GM19468 (cell line): Measurements from ENCODE around the gene LRP2BP.
"Not testable (repeated sequence)": the region's sequence is repeated elsewhere in the genome, so short reads cannot be mapped to it uniquely, and the experiment has no call there.

ENCODE experiments used
- ATAC-seq: cut with Tn5 transposase; IDR thresholded peaks from one replicate; pipeline ENCODE4 v1.9.1; 2021; ENCODE audit warnings: mild to moderate bottlenecking, moderate library complexity, moderate number of reproducible peaks; ENCODE audit not compliant: unreplicated experiment; ENCODE audit errors: extremely low read depth

The LRP2BP gene

DNA sequence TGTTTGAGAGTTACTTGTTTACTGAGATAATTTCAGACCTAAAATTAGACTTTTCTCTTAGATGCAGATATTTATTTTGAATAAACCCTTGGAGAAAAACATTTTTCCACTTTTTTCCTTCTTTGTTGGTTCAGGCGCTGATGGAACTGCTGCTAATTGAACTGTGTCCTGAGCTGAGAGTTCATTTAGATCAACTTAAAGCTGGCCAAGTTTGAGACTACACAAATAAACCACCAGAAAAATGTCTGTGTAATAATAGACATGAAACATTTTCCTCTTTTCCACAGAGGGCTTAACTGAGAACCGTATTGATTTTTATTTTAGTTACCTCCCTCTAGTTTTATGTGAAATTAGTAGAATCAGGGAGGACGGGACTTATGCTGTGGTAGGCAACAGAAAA, 32.5 kb downstream of the LRP2BP start:
- no peak for ATAC-seq

GRCh38 chr4:185362570-185362969, 33.2 kb downstream of the LRP2BP start:
- ATAC-seq = not testable (repeated sequence)

DNA sequence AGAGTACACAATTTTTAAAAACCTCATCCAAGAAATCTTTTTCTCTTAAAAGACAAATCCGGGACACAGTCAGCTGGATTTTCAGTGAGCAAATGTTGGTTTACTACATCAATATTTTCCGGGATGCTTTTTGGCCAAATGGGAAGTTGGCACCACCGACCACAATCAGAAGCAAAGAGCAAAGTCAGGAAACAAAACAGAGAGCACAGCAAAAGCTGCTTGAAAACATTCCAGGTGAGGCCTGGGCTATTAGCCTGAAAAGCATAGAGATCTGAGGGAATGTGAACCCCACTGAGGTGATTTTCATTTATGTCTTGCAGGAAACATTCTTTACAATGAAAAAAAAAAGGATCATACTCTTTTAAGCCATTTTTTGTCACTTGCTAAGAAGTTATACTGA, 33.9 kb downstream of the LRP2BP start:
- ATAC-seq = no peak

GRCh38 chr4:185359767-185360446, 35.8 kb downstream of the LRP2BP start:
- ATAC-seq = no peak

GRCh38 chr4:185358959-185359358, 36.8 kb downstream of the LRP2BP start:
- ATAC-seq = no peak

DNA sequence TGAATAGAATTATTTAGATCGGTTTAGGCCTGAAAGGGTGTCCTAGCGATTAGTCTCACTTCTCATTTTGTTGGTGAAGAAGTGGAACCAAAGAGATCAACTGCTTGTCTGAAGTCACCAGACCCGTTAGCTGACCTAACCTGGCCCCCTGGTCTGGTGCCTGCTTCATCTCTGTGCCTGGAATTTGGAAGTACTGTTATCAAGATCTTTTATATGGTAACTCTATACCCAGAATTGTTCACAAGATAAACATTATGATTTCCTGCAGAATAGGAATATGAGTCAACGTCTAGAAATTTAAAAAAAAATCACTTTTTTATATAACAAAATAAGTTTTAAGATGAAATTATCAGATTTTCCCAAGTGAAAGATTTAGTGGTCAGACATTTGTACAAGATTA, 37.2 kb downstream of the LRP2BP start:
- ATAC-seq = no peak

GRCh38 chr4:185357733-185358440, 37.8 kb downstream of the LRP2BP start:
- ATAC-seq = no peak

DNA sequence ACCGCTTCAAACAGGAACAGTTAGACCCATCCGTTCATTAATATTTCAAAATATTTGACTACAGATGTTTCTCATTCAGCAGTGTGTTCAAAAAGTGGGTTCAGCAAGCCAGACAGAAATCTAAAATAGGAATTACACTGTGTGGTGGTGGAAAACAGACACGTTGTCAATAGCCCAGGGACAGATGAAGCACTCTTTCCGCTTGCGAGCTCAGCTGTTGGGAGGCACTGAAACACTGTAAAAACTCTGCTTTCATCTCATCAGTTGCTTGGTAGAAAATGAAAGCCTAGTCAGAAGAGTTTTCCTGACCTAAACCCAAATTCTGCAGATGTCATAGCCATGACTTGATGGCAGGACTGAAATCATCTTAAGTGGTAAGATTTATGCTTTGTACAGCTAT, 38.5 kb downstream of the LRP2BP start:
- no peak for ATAC-seq

- ATAC-seq = no peak
These were observed 43.0 kb downstream of the LRP2BP start for GRCh38 chr4:185352741-185353140.

- no peak for ATAC-seq
These were observed 43.5 kb downstream of the LRP2BP start for GRCh38 chr4:185352202-185352601.

- no peak for ATAC-seq
These were observed 44.0 kb downstream of the LRP2BP start for GRCh38 chr4:185351691-185352090.

- no peak for ATAC-seq
These were observed 48.6 kb downstream of the LRP2BP start for GRCh38 chr4:185346975-185347601.

DNA sequence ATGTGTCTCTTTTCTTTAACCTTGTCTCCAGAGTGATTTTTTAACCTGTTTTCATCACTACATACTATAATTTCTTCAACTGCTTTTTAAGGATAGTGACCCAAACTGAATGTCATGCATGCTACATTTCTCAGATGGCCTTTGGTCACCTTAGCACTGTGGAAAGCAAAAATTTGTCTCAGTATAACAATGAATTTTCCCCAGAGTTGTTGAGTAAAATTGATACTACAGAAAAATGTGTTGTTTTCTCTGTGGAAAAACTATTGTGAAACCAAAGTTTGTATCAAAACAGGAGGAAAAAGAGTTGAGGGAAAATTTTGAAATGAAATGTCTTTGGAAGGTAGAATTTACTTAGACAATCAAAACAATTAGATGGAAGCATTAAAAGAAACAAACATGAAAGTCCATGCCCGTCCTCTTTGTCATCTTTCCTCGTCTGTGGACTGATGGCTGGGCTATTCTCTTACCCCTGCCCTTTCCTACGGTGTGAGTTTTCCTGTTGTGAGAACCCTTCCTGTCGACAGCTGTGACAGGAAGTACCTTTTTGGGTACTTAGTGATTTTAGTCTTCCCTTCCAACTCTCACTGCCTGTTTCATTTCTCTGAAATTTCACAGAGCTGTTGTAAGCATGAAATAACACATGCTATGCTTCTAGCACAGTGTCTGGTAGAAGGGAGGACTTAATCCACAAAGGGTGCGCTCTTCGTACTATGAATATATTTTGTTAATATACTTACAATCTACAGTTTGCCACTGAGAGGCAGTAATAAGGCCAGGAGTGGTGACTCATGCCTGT, 50.8 kb downstream of the LRP2BP start:
- peak; percentile 68 for ATAC-seq

DNA sequence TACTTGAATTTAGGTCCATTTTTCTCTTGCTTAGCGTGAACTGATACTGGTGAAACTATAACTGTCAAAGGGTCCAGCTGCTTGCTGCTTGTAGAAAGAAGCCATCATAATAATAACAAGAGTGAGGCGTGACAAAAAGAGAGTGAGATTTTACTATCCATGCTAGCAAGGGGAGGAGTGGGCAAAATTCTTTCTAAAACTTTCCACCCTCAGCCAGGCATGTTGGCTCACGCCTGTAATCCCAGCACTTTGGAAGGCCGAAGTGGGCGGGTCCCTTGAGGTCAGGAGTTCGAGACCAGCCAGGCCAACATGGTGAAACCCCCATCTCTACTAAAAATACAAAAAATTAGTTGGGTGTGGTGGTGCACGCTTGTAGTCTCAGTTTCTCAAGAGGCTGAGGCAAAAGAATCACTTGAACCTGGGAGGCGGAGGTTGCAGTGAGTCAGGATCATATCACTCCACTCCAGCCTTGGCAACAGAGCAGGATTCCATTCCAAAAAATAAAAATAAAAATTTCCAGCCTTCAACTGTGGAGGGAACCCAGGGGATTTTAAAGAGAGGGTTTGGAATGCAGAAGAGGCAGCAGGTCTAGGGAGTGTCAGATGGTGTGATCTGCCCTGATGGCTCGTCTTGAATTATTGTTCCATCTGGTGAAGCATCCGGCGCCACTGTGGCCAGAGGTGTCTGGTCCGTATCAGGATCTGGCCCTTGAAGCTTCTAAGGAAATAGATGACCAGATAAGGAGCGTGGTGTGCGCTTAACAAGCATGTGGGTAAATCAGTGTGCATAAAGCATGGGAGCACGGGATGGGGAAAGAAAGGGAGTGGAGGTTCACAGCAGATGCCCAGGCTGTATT, 51.8 kb downstream of the LRP2BP start:
- ATAC-seq = no peak

DNA sequence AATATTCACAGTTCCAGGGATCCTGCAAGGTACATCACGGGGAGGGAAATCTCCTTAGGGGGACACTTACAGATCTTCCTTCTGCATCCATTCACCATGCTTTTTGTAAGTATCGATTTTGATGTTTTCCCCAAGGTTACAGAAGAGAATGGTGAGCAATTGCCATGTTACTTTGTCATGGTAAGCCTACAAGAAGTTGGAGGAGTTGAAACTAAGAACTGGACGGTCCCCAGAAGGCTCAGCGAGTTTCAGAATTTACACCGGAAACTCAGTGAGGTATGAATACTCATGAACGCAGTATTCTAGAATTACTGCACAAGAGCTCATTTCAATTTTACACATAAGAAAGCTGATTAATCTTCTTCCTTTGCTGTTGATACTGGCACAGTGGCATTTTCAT, 53.9 kb downstream of the LRP2BP start:
- ATAC-seq = no peak

- no peak for ATAC-seq
These were observed 54.3 kb downstream of the LRP2BP start for GRCh38 chr4:185341377-185341776.

GRCh38 chr4:185339941-185340340, 55.8 kb downstream of the LRP2BP start:
- ATAC-seq = no peak

GRCh38 chr4:185335579-185335978, 60.1 kb downstream of the LRP2BP start:
- ATAC-seq = no peak

DNA sequence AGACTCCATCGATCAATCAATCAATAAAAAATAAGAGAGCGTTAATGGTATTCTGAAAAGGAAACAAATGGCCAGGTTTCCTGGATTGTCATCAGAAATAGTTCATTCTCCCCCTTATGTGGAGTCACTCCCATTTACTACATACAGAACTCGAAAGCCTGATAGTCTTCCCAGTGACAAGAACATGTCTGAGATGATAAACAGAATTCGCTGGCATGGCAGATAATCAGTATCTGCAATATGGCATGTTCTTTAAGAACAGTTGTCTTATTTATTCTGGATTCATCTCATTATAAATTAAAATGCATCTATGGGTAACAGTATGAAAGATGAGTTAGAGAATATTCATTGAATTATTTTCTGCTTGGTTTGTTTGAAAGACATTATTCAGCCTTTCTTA, 61.4 kb downstream of the LRP2BP start:
- no peak for ATAC-seq
